HCT116 (cell line): ENCODE data around the gene CCDC134. TPM values are rescaled to one million over a fixed set of nuclear protein-coding genes. Genes with fewer than 3 reads are reported as not detected.

Source experiments
- ATAC-seq: fragments of 200-7000 bp; cut with Tn5 transposase; 2 replicates; pipeline ENCODE4 v1.9.1; 2020; ENCODE audit warnings: mild to moderate bottlenecking, moderate library complexity
- BruUV-seq: library from RNA; stranded (reverse); fragments of 400-500 nt; replicated peaks from 2 replicates; lab custom pipeline; 2021; lab: Mats Ljungman, UMichigan
- CTCF ChIA-PET: fragments of 300-600 bp; sonication (Branson Sonifier 250); formaldehyde crosslinking; loops from one replicate; lab custom pipeline; 2021; ENCODE audit warnings: antibody characterized with exemption; lab: Charles Lee
- POLR2A ChIA-PET: fragments of 300-600, 350-600 bp; sonication (Branson Sonifier 250); formaldehyde crosslinking; loops from one replicate; lab custom pipeline; 2021; ENCODE audit warnings: antibody characterized with exemption; lab: Charles Lee
- RAD21 ChIA-PET, 2 experiments: fragments of 300-600 bp; sonication (Branson Sonifier 250); formaldehyde crosslinking; loops; one replicate each; lab custom pipeline; 2023; ENCODE audit warnings: low total read pairs in 2 of 2; ENCODE audit not compliant: uncharacterized antibody in 2 of 2, unreplicated experiment in 2 of 2, low non-redundant PET in 1 of 2; lab: Charles Lee
- DNase-seq: peaks from one replicate; pipeline ENCODE4 v3.0.0-alpha.2; 2010; ENCODE audit warnings: low read depth, low spot score
- H2AFZ ChIP-seq: fragments of 200-600 bp; shearing (Covaris generic), sonication (generic); 2 replicates; pipeline ENCODE4 v1.6.1; 2017; ENCODE audit warnings: low read depth, mixed run types, mixed read lengths, antibody characterized with exemption, low read length; ENCODE audit not compliant: poor library complexity, severe bottlenecking
- H3K27ac ChIP-seq: 2 replicates; pipeline ENCODE4 v1.5.1; 2012; ENCODE audit warnings: low read depth, low read length
- H3K27me3 ChIP-seq: fragments of 200-600 bp; sonication (generic); 2 replicates; pipeline ENCODE4 v1.6.1; 2016; ENCODE audit warnings: mixed run types, low read length, mixed read lengths; ENCODE audit not compliant: insufficient read depth
- H3K36me3 ChIP-seq, 2 experiments: fragments of 200-500 bp in 1 of 2; fragments of 200-600 bp in 1 of 2; sonication (Bioruptor generic) in 1 of 2; sonication (generic) in 1 of 2; 2 replicates each; pipeline versions ENCODE4 v1.5.1 to v1.6.1; 2014 to 2016; ENCODE audit warnings: low read length in 2 of 2, inconsistent platforms in 1 of 2, mixed read lengths in 1 of 2, mixed run types in 1 of 2; ENCODE audit not compliant: insufficient read depth in 2 of 2, control insufficient read depth in 1 of 2
- H3K4me1 ChIP-seq, 2 experiments: fragments of 200-600 bp in 1 of 2; sonication (generic) in 1 of 2; 2 replicates each; pipeline versions ENCODE4 v1.5.1 to v1.6.1; 2012 to 2017; ENCODE audit warnings: low read length in 2 of 2, inconsistent platforms in 1 of 2, mild to moderate bottlenecking in 1 of 2, mixed read lengths in 1 of 2, mixed run types in 1 of 2, moderate library complexity in 1 of 2; ENCODE audit not compliant: insufficient read depth in 2 of 2, control insufficient read depth in 1 of 2
- H3K4me2 ChIP-seq: fragments of 200-600 bp; sonication (generic); 2 replicates; pipeline ENCODE4 v1.6.1; 2017; ENCODE audit warnings: mixed run types, low read length, mixed read lengths
- H3K4me3 ChIP-seq, 2 experiments: fragments of 200-600 bp in 1 of 2; sonication (generic) in 1 of 2; replicated peaks in 1 of 2; 2 replicates each; pipeline ENCODE4 v1.5.1; 2011 to 2016; ENCODE audit warnings: low read length in 2 of 2, control low read depth in 1 of 2, low read depth in 1 of 2, mild to moderate bottlenecking in 1 of 2, mixed read lengths in 1 of 2, mixed run types in 1 of 2
- H3K79me2 ChIP-seq: fragments of 200-600 bp; sonication (generic); 2 replicates; pipeline ENCODE4 v1.6.1; 2017; ENCODE audit warnings: mild to moderate bottlenecking, mixed run types, low read length, moderate library complexity, mixed read lengths; ENCODE audit not compliant: insufficient read depth
- H3K9ac ChIP-seq: fragments of 200-600 bp; sonication (generic); 2 replicates; pipeline ENCODE4 v1.6.1; 2016; ENCODE audit warnings: low read length, mixed read lengths
- H3K9me2 ChIP-seq: fragments of 200-600 bp; sonication (generic), shearing (Covaris generic); 2 replicates; pipeline ENCODE4 v1.6.1; 2017; ENCODE audit warnings: mixed run types, mild to moderate bottlenecking, moderate library complexity; ENCODE audit not compliant: insufficient read depth
- H3K9me3 ChIP-seq, 2 experiments: fragments of 200-500 bp in 1 of 2; fragments of 200-600 bp in 1 of 2; sonication (Bioruptor generic) in 1 of 2; sonication (generic) in 1 of 2; 2 replicates each; pipeline ENCODE4 v1.6.1; 2014 to 2017; ENCODE audit warnings: low read length in 2 of 2, mixed read lengths in 2 of 2, inconsistent platforms in 1 of 2, low read depth in 1 of 2, mild to moderate bottlenecking in 1 of 2, mixed run types in 1 of 2, moderate library complexity in 1 of 2; ENCODE audit not compliant: control insufficient read depth in 1 of 2, insufficient read depth in 1 of 2
- H4K20me1 ChIP-seq: fragments of 200-600 bp; sonication (generic), shearing (Covaris generic); 2 replicates; pipeline ENCODE4 v1.6.1; 2017; ENCODE audit warnings: mixed run types, mild to moderate bottlenecking, moderate library complexity; ENCODE audit not compliant: insufficient read depth
- CBX3 ChIP-seq: IDR thresholded peaks from 2 replicates; pipeline ENCODE4 v1.6.1; 2012; ENCODE audit warnings: low read depth
- CEBPB ChIP-seq: IDR thresholded peaks from 2 replicates; pipeline ENCODE4 v1.6.1; 2012; ENCODE audit warnings: low read depth
- EZH2 ChIP-seq: fragments of 200-600 bp; sonication (generic); IDR thresholded peaks from 2 replicates; pipeline ENCODE4 v1.6.1; 2017; ENCODE audit warnings: antibody characterized with exemption, mixed run types
- FOSL1 ChIP-seq: IDR thresholded peaks from 2 replicates; pipeline ENCODE4 v1.6.1; 2012; ENCODE audit warnings: low read depth
- JUND ChIP-seq: IDR thresholded peaks from 2 replicates; pipeline ENCODE4 v1.6.1; 2012
- POLR2AphosphoS5 ChIP-seq: IDR thresholded peaks from 2 replicates; pipeline ENCODE4 v1.6.1; 2011; ENCODE audit warnings: mild to moderate bottlenecking, low read depth, low read length, moderate library complexity
- RAD21 ChIP-seq: IDR thresholded peaks from 2 replicates; pipeline ENCODE4 v1.6.1; 2012; ENCODE audit warnings: low read depth, mild to moderate bottlenecking
- SP1 ChIP-seq: IDR thresholded peaks from 2 replicates; pipeline ENCODE4 v1.6.1; 2012; ENCODE audit warnings: low read depth
- TCF7L2 ChIP-seq: IDR thresholded peaks from 2 replicates; pipeline ENCODE4 v1.7.0; 2011; ENCODE audit warnings: borderline replicate concordance, inconsistent platforms; ENCODE audit not compliant: insufficient read depth, insufficient read length; ENCODE audit errors: extremely low read depth
- YY1 ChIP-seq: IDR thresholded peaks from 2 replicates; pipeline ENCODE4 v1.6.1; 2011; ENCODE audit warnings: low read length, low read depth, moderate library complexity, mild to moderate bottlenecking; ENCODE audit not compliant: insufficient replicate concordance; ENCODE audit errors: extremely low read depth
- ZFX ChIP-seq: fragments of 450-650 bp; IDR thresholded peaks from 2 replicates; pipeline ENCODE4 v1.6.1; 2017
- ZNF274 ChIP-seq: fragments of 200-500 bp; sonication (Bioruptor generic); IDR thresholded peaks from 2 replicates; pipeline ENCODE4 v1.6.1; 2014; ENCODE audit warnings: mild to moderate bottlenecking, low read depth, low read length, inconsistent platforms
- intact Hi-C: fragments of 100-400 bp; cut with micrococcal nuclease; formaldehyde crosslinking; loops from 2 replicates; pipeline ENCODE4 v1.10.0; 2022
- total RNA-seq: library from RNA; stranded (reverse); gene quantifications from one replicate; pipeline ENCODE4 v1.2.1, GENCODE V29; 2021; ENCODE audit not compliant: unreplicated experiment
- TF ChIP-seq, protein P1 (sequence below), 3 experiments: fragments of 200-600 bp in 1 of 3; sonication (generic) in 1 of 3; IDR thresholded peaks in 2 of 3; conservative IDR thresholded peaks in 1 of 3; 2 replicates each; pipeline ENCODE4 v1.5.1; 2012 to 2017; ENCODE audit warnings: low read depth in 2 of 3, low read length in 2 of 3, antibody characterized with exemption in 1 of 3, borderline replicate concordance in 1 of 3, control low read depth in 1 of 3, mild to moderate bottlenecking in 1 of 3, mixed read lengths in 1 of 3, mixed run types in 1 of 3, moderate library complexity in 1 of 3; ENCODE audit not compliant: insufficient read depth in 1 of 3
- TF ChIP-seq, protein P2 (sequence below): IDR thresholded peaks from 2 replicates; pipeline ENCODE4 v1.6.1; 2012

CCDC134 gene
- total RNA-seq, 1 experiment from 2014 or later: 15.8 TPM

DNA sequence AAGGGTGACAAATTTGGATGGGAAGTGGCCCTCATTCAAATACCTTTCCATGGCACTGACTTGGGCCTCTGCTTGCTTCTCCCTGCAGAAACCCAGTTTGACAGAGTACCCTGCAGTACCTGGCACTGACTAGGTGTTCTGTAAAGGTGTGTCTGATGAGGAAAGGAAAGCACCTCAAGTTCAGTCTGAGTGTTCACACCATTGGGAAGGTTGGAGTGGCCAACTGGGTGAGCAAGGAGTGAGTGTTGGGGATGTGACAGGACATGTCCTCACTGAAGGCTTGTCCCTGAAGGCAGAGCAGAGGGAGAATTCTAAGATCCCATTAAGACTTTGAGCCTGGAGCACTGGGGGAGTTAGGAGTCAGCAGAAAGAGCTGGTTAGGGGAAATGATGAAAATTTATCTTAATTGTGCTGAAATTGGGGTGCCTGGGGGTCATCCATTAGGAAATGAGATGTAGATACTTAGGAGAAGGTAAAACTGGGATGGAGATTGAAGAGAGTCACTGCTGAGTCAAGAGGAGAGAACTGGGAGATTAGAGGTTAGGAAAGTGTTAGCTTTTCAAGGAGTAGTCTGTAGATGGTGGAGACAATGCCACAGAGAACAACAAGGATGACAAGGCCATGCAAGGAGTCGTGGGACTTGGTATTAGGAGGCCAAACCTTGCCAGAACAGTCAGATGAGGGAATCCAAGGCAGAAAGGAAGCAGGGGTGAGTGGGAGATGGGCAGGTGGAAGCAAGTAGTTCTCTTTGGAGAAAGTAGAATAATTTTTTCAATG is 38.6 kb downstream of the CCDC134 start:
- peaks cover 89% of the 10 kb centered on the region for H3K79me2 ChIP-seq
- H3K36me3 ChIP-seq: peaks cover 3 to 10% of the 10 kb centered on the region in 2 experiments; a peak in 2 of 4 replicates
- ChIA-PET POLR2A (no interaction called here), CTCF (interaction anchor here (1.2 kb wide), 1 partner anchor 18 kb away, joined by 3 read pairs; no protein-coding TSS in a partner anchor)
- no peaks in the 10 kb centered on the region for H3K9me2 ChIP-seq
- no peaks in the 10 kb centered on the region for H3K9me3 ChIP-seq
- no peak for DNase-seq
- no peaks in the 10 kb centered on the region for H3K27me3 ChIP-seq
- peaks cover 26 to 29% of the 10 kb centered on the region in 2 experiments for H3K4me1 ChIP-seq
- no peak for ATAC-seq
- H3K4me2 ChIP-seq: no peak overlapping the region
- no peak overlapping the region for H2AFZ ChIP-seq
- TF ChIP-seq, protein P1, sequence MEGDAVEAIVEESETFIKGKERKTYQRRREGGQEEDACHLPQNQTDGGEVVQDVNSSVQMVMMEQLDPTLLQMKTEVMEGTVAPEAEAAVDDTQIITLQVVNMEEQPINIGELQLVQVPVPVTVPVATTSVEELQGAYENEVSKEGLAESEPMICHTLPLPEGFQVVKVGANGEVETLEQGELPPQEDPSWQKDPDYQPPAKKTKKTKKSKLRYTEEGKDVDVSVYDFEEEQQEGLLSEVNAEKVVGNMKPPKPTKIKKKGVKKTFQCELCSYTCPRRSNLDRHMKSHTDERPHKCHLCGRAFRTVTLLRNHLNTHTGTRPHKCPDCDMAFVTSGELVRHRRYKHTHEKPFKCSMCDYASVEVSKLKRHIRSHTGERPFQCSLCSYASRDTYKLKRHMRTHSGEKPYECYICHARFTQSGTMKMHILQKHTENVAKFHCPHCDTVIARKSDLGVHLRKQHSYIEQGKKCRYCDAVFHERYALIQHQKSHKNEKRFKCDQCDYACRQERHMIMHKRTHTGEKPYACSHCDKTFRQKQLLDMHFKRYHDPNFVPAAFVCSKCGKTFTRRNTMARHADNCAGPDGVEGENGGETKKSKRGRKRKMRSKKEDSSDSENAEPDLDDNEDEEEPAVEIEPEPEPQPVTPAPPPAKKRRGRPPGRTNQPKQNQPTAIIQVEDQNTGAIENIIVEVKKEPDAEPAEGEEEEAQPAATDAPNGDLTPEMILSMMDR (IDR thresholded peaks at IDR 0.05 in 2 of 3, conservative IDR thresholded peaks at IDR 0.05 in 1 of 3; ENCODE audit: borderline replicate concordance in 1 of 3, insufficient read depth in 1 of 3, low read depth in 2 of 3, low read length in 2 of 3): no peak
- TF ChIP-seq CBX3 (no peak), RAD21 (no peak), ZFX (no peak), POLR2AphosphoS5 (no peak)
- TF ChIP-seq, all 23 proteins: peak for 0
- intact Hi-C loops: no loop called here
- H3K4me3 ChIP-seq: no peak overlapping the region
- RAD21 ChIA-PET: no interaction called here
- H3K27ac ChIP-seq: no peak overlapping the region
- no TSS peak for BruUV-seq
- peaks cover 6% of the 10 kb centered on the region; the same call in 1 of the 2 replicates for H4K20me1 ChIP-seq
- no peak overlapping the region for H3K9ac ChIP-seq

DNA sequence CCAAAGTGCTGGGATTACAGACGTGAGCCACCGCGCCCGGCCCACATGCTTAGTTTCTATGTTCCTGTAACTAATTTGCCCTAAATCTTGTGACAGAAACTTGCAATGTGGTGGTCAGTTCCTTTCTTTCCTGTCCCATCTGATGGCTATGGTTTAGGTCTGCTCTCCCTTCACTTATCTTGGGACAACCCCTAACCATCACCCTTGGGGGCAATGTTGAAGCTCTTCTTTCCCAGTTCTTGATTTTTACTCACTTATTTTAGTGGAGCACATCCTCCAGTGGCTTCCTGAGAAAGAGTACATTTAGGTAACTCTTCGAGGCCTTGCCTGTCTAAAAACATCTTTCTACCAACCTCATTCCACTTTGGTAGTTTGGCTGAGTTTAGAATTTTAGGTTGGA is 39.7 kb downstream of the CCDC134 start:
- H3K36me3 ChIP-seq: peaks cover 3 to 10% of the 10 kb centered on the region in 2 experiments; a peak in 2 of 4 replicates
- no peak overlapping the region for H2AFZ ChIP-seq
- CTCF ChIA-PET: interaction anchor here (1.2 kb wide), 1 partner anchor 17 kb away, joined by 3 read pairs; no protein-coding TSS in a partner anchor
- H4K20me1 ChIP-seq: peaks cover 6% of the 10 kb centered on the region; the same call in 1 of the 2 replicates
- H3K4me3 ChIP-seq: no peak overlapping the region
- peaks cover 91% of the 10 kb centered on the region for H3K79me2 ChIP-seq
- intact Hi-C loops: no loop called here
- H3K9me3 ChIP-seq: no peaks in the 10 kb centered on the region
- no peaks in the 10 kb centered on the region for H3K9me2 ChIP-seq
- DNase-seq: no peak
- no peaks in the 10 kb centered on the region for H3K27me3 ChIP-seq
- no peak overlapping the region for H3K27ac ChIP-seq
- POLR2A ChIA-PET: no interaction called here
- H3K4me2 ChIP-seq: peak overlapping the region; percentile 20; the same call in 1 of the 2 replicates
- H3K4me1 ChIP-seq: peaks cover 21 to 25% of the 10 kb centered on the region in 2 experiments
- no peak overlapping the region for H3K9ac ChIP-seq
- no peak for ATAC-seq
- BruUV-seq: no TSS peak
- RAD21 ChIA-PET: no interaction called here
- TF ChIP-seq ZFX: no peak
- no peak for TF ChIP-seq YY1
- TF ChIP-seq CBX3: no peak
- no peak for TF ChIP-seq FOSL1
- TF ChIP-seq JUND: no peak
- no peak for TF ChIP-seq RAD21
- TF ChIP-seq, protein P2, sequence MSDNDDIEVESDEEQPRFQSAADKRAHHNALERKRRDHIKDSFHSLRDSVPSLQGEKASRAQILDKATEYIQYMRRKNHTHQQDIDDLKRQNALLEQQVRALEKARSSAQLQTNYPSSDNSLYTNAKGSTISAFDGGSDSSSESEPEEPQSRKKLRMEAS: no peak
- no peak for TF ChIP-seq EZH2
- TF ChIP-seq ZNF274: no peak
- TF ChIP-seq SP1: no peak
- TF ChIP-seq TCF7L2: no peak
- TF ChIP-seq CEBPB: no peak
